Large intestine (tissue), 12 donors: ENCODE measurements around the gene POLR2H. TPM values are rescaled to one million over a fixed set of nuclear protein-coding genes. Genes with fewer than 3 reads are reported as not detected.

Experiments
- DNase-seq, 2 donors: peaks; one replicate each; pipeline versions ENCODE4 v3.0.0 to v3.0.0-alpha.2; 2013
- H3K27ac ChIP-seq: one replicate; pipeline ENCODE4 v1.5.1; 2013; ENCODE audit warnings: low read length
- H3K27me3 ChIP-seq: 2 replicates; pipeline ENCODE4 v1.6.1; 2013; ENCODE audit warnings: low read length; ENCODE audit not compliant: control insufficient read depth, insufficient read depth
- H3K36me3 ChIP-seq: 2 replicates; pipeline ENCODE4 v1.6.1; 2013; ENCODE audit warnings: low read length; ENCODE audit not compliant: control insufficient read depth, insufficient read depth
- H3K4me1 ChIP-seq: one replicate; pipeline ENCODE4 v1.6.1; 2013; ENCODE audit warnings: low read length; ENCODE audit not compliant: control insufficient read depth, insufficient read depth
- H3K4me3 ChIP-seq: one replicate; pipeline ENCODE4 v1.5.1; 2013; ENCODE audit warnings: low read length
- H3K9me3 ChIP-seq: one replicate; pipeline ENCODE4 v1.6.1; 2013; ENCODE audit warnings: mild to moderate bottlenecking, low read depth, low read length, moderate library complexity; ENCODE audit not compliant: control insufficient read depth
- WGBS: methylation state at CpG from one replicate; pipeline ENCODE4 v1.1.5; 2013; ENCODE audit warnings: low lambda C conversion rate; ENCODE audit not compliant: insufficient coverage; 5-methylcytosine and 5-hydroxymethylcytosine counted together
- long read RNA-seq, 11 donors: transcript quantifications; one replicate each; lab custom pipeline, GENCODE V29; 2026
- polyA plus RNA-seq: library from polyadenylated mRNA; unstranded; fragments of 120-200 nt; gene quantifications from one replicate; pipeline ENCODE4 v1.2.1, GENCODE V29; 2013

POLR2H gene
- polyA plus RNA-seq: 167 TPM
- long read RNA-seq, donor 1, transcript POLR2H-208 (6 exons, 1,802 nt): major isoform, 5 of 28 reads
- long read RNA-seq, donor 1, partial matches to known transcripts: 15 of 28 reads
- long read RNA-seq, donor 1, other reads (novel, unspliced or antisense): 0 of 28 reads
- long read RNA-seq, donor 2, transcript POLR2H-208 (6 exons, 1,802 nt): major isoform, 5 of 35 reads
- long read RNA-seq, donor 2, partial matches to known transcripts: 18 of 35 reads
- long read RNA-seq, donor 2, other reads (novel, unspliced or antisense): 0 of 35 reads
- long read RNA-seq, donor 3: 0 reads
- long read RNA-seq, donor 4, partial matches to known transcripts: 0 of 3 reads
- long read RNA-seq, donor 4, other reads (novel, unspliced or antisense): 0 of 3 reads
- long read RNA-seq, donor 5, transcript POLR2H-208 (6 exons, 1,802 nt): major isoform, 6 of 22 reads
- long read RNA-seq, donor 5, partial matches to known transcripts: 13 of 22 reads
- long read RNA-seq, donor 5, other reads (novel, unspliced or antisense): 0 of 22 reads
- long read RNA-seq, donor 6, transcript POLR2H-211 (4 exons, 1,035 nt): major isoform, 5 of 36 reads
- long read RNA-seq, donor 6, transcript POLR2H-208 (6 exons, 1,802 nt): major isoform, 5 of 36 reads
- long read RNA-seq, donor 6, transcript POLR2H-210 (2 exons, 648 nt): major isoform, 5 of 36 reads
- long read RNA-seq, donor 6, partial matches to known transcripts: 17 of 36 reads
- long read RNA-seq, donor 6, other reads (novel, unspliced or antisense): 0 of 36 reads
- long read RNA-seq, donor 7, partial matches to known transcripts: 8 of 11 reads
- long read RNA-seq, donor 7, other reads (novel, unspliced or antisense): 0 of 11 reads
- long read RNA-seq, donor 8, transcript POLR2H-208 (6 exons, 1,802 nt): major isoform, 11 of 76 reads
- long read RNA-seq, donor 8, transcript POLR2H-210 (2 exons, 648 nt): minor isoform, 6 of 76 reads
- long read RNA-seq, donor 8, transcript POLR2H-212 (3 exons, 433 nt): minor isoform, 7 of 76 reads
- long read RNA-seq, donor 8, partial matches to known transcripts: 45 of 76 reads
- long read RNA-seq, donor 8, other reads (novel, unspliced or antisense): 0 of 76 reads
- long read RNA-seq, donor 9, partial matches to known transcripts: 28 of 43 reads
- long read RNA-seq, donor 9, other reads (novel, unspliced or antisense): 0 of 43 reads
- long read RNA-seq, donor 10, transcript POLR2H-208 (6 exons, 1,802 nt): major isoform, 7 of 48 reads
- long read RNA-seq, donor 10, partial matches to known transcripts: 30 of 48 reads
- long read RNA-seq, donor 10, other reads (novel, unspliced or antisense): 0 of 48 reads
- long read RNA-seq, donor 11, transcript POLR2H-208 (6 exons, 1,802 nt): major isoform, 5 of 37 reads
- long read RNA-seq, donor 11, partial matches to known transcripts: 24 of 37 reads
- long read RNA-seq, donor 11, other reads (novel, unspliced or antisense): 0 of 37 reads

DNA sequence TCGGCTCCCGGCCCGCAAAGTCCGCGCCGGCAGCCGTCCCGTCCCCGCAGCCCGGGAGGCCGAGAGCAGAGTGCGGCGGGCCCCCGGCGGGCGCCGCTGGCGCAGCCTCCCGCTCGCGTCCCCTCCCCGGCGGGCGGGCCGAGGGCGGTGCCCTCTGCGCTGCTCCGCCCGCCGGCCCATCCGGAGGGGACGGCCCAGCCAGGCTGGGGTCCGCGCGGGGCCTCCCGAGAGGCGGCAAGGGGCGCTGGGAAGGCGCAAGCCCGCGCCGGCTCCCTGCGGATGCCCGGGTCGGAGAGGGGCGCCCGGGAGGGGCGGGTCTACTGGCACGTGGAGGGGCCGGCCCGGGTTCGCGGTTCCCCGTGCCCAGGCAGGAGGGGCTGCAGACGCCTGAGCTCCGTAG, at the start of gene POLR2H, which contains the start of gene CLCN2:
POLR2H (plus strand) TSS at position 179 of the 400 bp plus-strand sequence. CDS start 1,783 bp downstream, outside the sequence.
CLCN2 (minus strand) TSS at position 74 of the 400 bp plus-strand sequence. CDS start 126 bp downstream, outside the sequence.
- no peaks in the 10 kb centered on the region for H3K9me3 ChIP-seq
- peak within 1 kb of the TSS; percentile 99 for H3K27ac ChIP-seq
- DNase-seq: peak; percentile 81 to 90
- H3K4me1 ChIP-seq: peaks cover 25% of the 10 kb centered on the region
- peaks cover 40% of the 10 kb centered on the region for H3K36me3 ChIP-seq
- peak within 1 kb of the TSS; percentile 93 for H3K4me3 ChIP-seq
- no peaks in the 10 kb centered on the region for H3K27me3 ChIP-seq
- WGBS: no CpG with 5 or more reads among the region's 56 CpGs

DNA sequence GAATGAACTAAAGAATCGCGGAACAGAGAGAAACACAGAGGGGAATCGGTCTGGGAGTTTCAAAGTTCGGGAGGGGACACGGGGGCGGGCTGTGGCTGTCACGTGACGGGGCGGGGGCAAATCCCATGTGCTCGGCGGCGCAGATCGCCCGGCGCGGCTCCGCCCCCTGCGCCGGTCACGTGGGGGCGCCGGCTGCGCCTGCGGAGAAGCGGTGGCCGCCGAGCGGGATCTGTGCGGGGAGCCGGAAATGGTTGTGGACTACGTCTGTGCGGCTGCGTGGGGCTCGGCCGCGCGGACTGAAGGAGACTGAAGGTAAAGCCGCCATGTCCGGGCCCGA, 47.2 kb upstream of the POLR2H start, which contains the start of gene EIF4G1:
EIF4G1 (plus strand) TSS at position 244 of the 337 bp plus-strand sequence. CDS start 1,191 bp downstream, outside the sequence.
- no peaks in the 10 kb centered on the region for H3K9me3 ChIP-seq
- H3K36me3 ChIP-seq: peaks cover 28% of the 10 kb centered on the region
- no CpG with 5 or more reads among the region's 40 CpGs for WGBS
- peak; percentile 96 for DNase-seq
- H3K27me3 ChIP-seq: no peaks in the 10 kb centered on the region
- H3K4me3 ChIP-seq: peak within 1 kb of the TSS; percentile 96
- H3K4me1 ChIP-seq: peaks cover 16% of the 10 kb centered on the region
- H3K27ac ChIP-seq: peak within 1 kb of the TSS; percentile 91

DNA sequence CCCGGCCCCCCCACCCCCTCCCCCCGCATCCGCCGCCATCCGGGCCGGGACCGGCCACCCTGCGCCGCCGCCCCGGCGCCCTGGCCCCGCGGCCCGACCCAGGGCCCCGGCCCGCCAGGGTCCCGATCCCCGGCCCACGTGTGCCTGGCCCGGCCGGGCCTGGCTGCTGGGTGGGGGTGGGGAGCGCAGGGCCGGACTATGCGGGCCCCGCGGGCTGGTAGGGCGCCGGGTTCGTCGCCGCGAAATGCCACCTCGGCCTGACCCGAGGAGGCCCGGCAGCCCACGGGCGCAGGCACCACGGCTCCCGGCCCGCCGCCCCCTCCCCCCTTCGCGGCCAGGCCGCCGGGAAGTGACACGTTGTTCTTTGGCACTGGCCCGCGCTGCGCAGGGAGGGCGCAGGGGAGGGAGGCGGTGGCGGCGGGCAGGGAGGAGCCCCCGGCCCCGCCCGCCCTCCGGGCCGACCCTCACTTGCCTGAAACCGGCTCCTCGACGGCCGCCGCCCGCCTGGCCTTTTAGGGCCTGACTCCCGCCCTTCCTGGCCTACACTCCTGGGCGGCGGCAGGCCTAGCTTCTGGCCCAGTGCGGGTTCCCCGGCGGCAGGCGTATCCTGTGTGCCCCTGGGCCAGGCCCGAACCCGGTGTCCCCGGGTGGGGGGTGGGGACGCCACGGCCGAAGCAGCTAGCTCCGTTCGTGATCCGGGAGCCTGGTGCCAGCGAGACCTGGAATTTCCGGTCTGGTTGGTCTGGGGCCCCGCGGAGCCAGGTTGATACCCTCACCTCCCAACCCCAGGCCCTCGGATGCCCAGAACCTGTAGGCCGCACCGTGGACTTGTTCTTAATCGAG, 46.6 kb upstream of the POLR2H start:
- peak overlapping the region; percentile 96 for H3K4me3 ChIP-seq
- peak overlapping the region; percentile 91 for H3K27ac ChIP-seq
- no CpG with 5 or more reads among the region's 89 CpGs for WGBS
- DNase-seq: peak in 1 of 2 donors; percentile 82
- H3K4me1 ChIP-seq: peaks cover 21% of the 10 kb centered on the region
- peaks cover 33% of the 10 kb centered on the region for H3K36me3 ChIP-seq
- no peaks in the 10 kb centered on the region for H3K27me3 ChIP-seq
- H3K9me3 ChIP-seq: no peaks in the 10 kb centered on the region

DNA sequence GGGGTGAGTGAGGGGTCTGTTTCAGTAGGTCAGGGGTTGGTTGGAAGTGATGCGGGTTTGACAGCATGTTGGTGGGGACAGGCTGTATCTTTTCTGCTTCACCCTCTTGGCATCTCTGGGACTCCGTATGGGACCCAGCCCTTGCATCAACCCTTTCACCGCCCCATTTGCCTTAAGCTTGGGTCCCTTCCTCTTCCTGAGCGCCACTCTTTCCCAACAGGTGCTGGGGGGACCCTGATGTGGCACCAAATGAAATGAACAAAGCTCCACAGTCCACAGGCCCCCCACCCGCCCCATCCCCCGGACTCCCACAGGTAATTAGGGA, 46.0 kb upstream of the POLR2H start:
- peak overlapping the region; percentile 91 for H3K27ac ChIP-seq
- peak overlapping the region; percentile 96 for H3K4me3 ChIP-seq
- H3K27me3 ChIP-seq: no peaks in the 10 kb centered on the region
- no peaks in the 10 kb centered on the region for H3K9me3 ChIP-seq
- H3K4me1 ChIP-seq: peaks cover 21% of the 10 kb centered on the region
- no peak for DNase-seq
- H3K36me3 ChIP-seq: peaks cover 38% of the 10 kb centered on the region
- no CpG with 5 or more reads among the region's 6 CpGs for WGBS

DNA sequence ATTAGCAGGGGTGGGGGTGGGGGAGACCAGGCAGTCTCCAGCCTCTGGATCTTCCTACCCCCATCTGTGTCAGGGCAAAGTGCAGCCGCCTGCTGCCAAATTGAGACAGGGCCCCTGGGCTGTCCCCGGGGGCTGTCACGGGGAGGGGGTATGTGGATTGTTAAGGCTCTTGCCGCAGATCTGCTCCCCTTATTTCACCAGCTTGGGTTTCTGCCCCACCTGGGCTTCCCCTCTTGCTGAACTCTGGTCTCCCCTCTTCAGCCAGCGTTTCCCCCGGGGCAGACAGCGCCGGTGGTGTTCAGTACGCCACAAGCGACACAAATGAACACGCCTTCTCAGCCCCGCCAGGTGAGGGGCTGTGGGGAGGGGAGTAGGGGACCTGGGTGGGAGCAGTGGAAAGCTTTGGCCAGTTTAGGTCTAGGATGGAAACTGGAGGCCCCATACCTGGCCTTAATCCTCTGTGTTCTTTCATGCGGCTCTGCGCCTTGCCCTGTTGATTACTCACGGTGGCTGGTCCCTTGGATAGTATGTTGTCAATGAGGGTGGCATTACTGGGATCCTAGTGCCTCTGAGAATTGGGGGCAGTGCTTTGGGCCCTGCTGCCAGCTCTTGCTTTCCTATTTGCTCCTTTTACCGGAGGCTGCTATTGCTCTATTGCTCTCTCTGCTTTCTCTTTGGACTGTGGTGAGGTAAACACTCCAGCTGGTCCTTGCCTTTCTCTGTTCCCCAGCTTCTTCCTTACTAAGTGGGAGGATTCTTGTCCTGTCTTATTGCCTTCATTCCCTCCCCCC, 45.4 kb upstream of the POLR2H start:
- no peaks in the 10 kb centered on the region for H3K27me3 ChIP-seq
- peak overlapping the region; percentile 91 for H3K27ac ChIP-seq
- peaks cover 21% of the 10 kb centered on the region for H3K4me1 ChIP-seq
- H3K9me3 ChIP-seq: no peaks in the 10 kb centered on the region
- no CpG with 5 or more reads among the region's 16 CpGs for WGBS
- H3K4me3 ChIP-seq: peak overlapping the region; percentile 96
- peaks cover 44% of the 10 kb centered on the region for H3K36me3 ChIP-seq
- peak in 1 of 2 donors; percentile 67 for DNase-seq

DNA sequence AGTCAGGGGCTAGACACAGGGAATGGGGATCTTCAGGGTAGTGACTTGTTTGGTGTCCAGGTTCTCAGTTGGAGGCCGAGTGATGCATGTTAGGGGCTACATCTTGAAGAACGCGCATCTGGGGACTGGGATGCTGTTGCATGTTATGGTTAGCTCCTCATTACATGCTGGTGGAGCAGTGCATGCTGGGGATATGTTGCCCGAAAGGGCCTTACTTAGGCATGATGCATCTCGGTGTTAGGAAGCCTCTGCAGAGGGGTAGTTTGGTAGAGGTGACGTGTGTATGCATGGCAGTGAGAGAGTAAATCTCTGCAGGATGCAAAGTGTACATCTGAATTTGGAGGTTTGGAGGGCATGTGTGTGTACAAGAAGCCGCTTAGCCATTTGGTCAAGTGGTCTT, 44.7 kb upstream of the POLR2H start:
- Histone ChIP-seq H3K4me1 (peaks cover 21% of the 10 kb centered on the region), H3K36me3 (peaks cover 51% of the 10 kb centered on the region), H3K9me3 (no peaks in the 10 kb centered on the region), H3K27ac (no peak overlapping the region), H3K4me3 (peak overlapping the region; percentile 96), H3K27me3 (no peaks in the 10 kb centered on the region)
- WGBS: no CpG with 5 or more reads among the region's 7 CpGs
- DNase-seq: no peak

DNA sequence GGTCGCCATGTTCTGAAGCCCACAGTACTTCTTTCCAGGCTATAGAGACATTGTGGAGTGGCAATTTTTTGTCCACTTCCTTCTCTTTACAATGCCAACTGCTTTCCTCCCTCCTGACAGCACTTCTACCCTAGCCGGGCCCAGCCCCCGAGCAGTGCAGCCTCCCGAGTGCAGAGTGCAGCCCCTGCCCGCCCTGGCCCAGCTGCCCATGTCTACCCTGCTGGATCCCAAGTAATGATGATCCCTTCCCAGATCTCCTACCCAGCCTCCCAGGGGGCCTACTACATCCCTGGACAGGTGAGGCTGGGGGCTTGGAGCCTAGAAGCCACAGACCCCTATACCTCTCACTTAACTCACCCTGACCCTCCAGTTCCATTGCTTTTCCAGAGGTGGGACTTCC, 44.3 kb upstream of the POLR2H start:
- Histone ChIP-seq H3K27me3 (no peaks in the 10 kb centered on the region), H3K27ac (no peak overlapping the region), H3K9me3 (no peaks in the 10 kb centered on the region), H3K4me3 (no peak overlapping the region), H3K4me1 (peaks cover 21% of the 10 kb centered on the region), H3K36me3 (peaks cover 55% of the 10 kb centered on the region)
- no CpG with 5 or more reads among the region's 5 CpGs for WGBS
- no peak for DNase-seq

DNA sequence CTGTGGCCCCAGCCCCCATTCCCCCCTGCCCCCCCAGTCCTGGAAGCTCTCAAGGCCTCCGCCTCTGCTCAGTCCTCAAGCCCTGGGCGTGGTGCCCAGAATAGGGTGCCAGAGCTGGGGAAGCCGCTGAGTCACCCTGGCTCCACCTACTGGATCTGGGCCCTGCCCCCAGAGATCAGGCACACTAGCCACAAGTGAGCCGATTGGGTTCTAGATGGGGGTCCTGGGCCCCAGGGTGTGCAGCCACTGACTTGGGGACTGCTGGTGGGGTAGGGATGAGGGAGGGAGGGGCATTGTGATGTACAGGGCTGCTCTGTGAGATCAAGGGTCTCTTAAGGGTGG, 41.4 kb upstream of the POLR2H start:
- Histone ChIP-seq H3K9me3 (no peaks in the 10 kb centered on the region), H3K36me3 (peaks cover 84% of the 10 kb centered on the region), H3K27ac (no peak overlapping the region), H3K4me1 (peaks cover 21% of the 10 kb centered on the region), H3K27me3 (no peaks in the 10 kb centered on the region), H3K4me3 (no peak overlapping the region)
- WGBS: no CpG with 5 or more reads among the region's 4 CpGs
- DNase-seq: peak in 1 of 2 donors; percentile 56

DNA sequence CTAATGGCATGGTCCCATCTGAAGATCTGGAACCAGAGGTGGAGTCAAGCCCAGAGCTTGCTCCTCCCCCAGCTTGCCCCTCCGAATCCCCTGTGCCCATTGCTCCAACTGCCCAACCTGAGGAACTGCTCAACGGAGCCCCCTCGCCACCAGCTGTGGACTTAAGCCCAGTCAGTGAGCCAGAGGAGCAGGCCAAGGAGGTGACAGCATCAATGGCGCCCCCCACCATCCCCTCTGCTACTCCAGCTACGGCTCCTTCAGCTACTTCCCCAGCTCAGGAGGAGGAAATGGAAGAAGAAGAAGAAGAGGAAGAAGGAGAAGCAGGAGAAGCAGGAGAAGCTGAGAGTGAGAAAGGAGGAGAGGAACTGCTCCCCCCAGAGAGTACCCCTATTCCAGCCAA, 39.8 kb upstream of the POLR2H start:
- Histone ChIP-seq H3K27me3 (no peaks in the 10 kb centered on the region), H3K9me3 (no peaks in the 10 kb centered on the region), H3K36me3 (peaks cover 97% of the 10 kb centered on the region), H3K4me3 (no peak overlapping the region), H3K4me1 (peaks cover 19% of the 10 kb centered on the region), H3K27ac (no peak overlapping the region)
- no peak for DNase-seq
- no CpG with 5 or more reads among the region's 5 CpGs for WGBS
